Stimulated activated CD4-positive, alpha-beta T cell treated with anti-CD3 and anti-CD28 coated beads, Interleukin-1b, Interleukin-23, amount 100 ng/mL, for 24 hours (primary cell): ENCODE measurements around the gene TMEM208.

Source experiments
- DNase-seq, 4 experiments: peaks; one replicate each; pipeline ENCODE4 v3.0.0-alpha.2; 2020; ENCODE audit warnings: low read depth in 4 of 4, low spot score in 1 of 4

The TMEM208 gene

GRCh38 chr16:67235816-67236562, 9.1 kb downstream of the TMEM208 start:
- no peak for DNase-seq

- DNase-seq = peak; percentile 50 to 75 (median 70)
These were observed 9.8 kb downstream of the TMEM208 start for GRCh38 chr16:67236563-67237395.

- DNase-seq = no peak
These were observed 10.7 kb downstream of the TMEM208 start for GRCh38 chr16:67237396-67238277.

- no peak for DNase-seq
These were observed 11.3 kb downstream of the TMEM208 start for GRCh38 chr16:67238278-67238575.

- no peak for DNase-seq
These were observed 12.0 kb downstream of the TMEM208 start for GRCh38 chr16:67238806-67239470.

GRCh38 chr16:67240506-67240905, 13.6 kb downstream of the TMEM208 start:
- no peak for DNase-seq

- no peak for DNase-seq
These were observed 14.3 kb downstream of the TMEM208 start for GRCh38 chr16:67241008-67241900.

- no peak for DNase-seq
These were observed 15.3 kb downstream of the TMEM208 start for GRCh38 chr16:67242138-67242730.

- no peak for DNase-seq
These were observed 16.6 kb downstream of the TMEM208 start for GRCh38 chr16:67243481-67243880.

- peak in 3 of 4 experiments; percentile 44 to 70 (median 60) for DNase-seq
These were observed 17.7 kb downstream of the TMEM208 start for GRCh38 chr16:67244387-67245185.

- no peak for DNase-seq
These were observed 18.3 kb downstream of the TMEM208 start for GRCh38 chr16:67245186-67245585.

- no peak for DNase-seq
These were observed 18.7 kb downstream of the TMEM208 start for GRCh38 chr16:67245674-67246080.

GRCh38 chr16:67246081-67246755, 19.3 kb downstream of the TMEM208 start:
- DNase-seq = no peak

- no peak for DNase-seq
These were observed 19.8 kb downstream of the TMEM208 start for GRCh38 chr16:67246756-67247191.

- DNase-seq = peak; percentile 89 to 99 (median 96)
These were observed 20.5 kb downstream of the TMEM208 start, which contains the start of gene FHOD1 for GRCh38 chr16:67247192-67248072. Gene FHOD1 (minus strand): TSS chr16:67247481. CDS start chr16:67247410, 71 bp downstream.

GRCh38 chr16:67248073-67248400, 21.1 kb downstream of the TMEM208 start:
- no peak for DNase-seq
